GM19043 (cell line): Measurements from ENCODE around the gene ITCH.

ENCODE experiments used
- ATAC-seq: cut with Tn5 transposase; IDR thresholded peaks from one replicate; pipeline ENCODE4 v1.9.1; 2021; ENCODE audit warnings: low read depth; ENCODE audit not compliant: unreplicated experiment

Gene ITCH

DNA sequence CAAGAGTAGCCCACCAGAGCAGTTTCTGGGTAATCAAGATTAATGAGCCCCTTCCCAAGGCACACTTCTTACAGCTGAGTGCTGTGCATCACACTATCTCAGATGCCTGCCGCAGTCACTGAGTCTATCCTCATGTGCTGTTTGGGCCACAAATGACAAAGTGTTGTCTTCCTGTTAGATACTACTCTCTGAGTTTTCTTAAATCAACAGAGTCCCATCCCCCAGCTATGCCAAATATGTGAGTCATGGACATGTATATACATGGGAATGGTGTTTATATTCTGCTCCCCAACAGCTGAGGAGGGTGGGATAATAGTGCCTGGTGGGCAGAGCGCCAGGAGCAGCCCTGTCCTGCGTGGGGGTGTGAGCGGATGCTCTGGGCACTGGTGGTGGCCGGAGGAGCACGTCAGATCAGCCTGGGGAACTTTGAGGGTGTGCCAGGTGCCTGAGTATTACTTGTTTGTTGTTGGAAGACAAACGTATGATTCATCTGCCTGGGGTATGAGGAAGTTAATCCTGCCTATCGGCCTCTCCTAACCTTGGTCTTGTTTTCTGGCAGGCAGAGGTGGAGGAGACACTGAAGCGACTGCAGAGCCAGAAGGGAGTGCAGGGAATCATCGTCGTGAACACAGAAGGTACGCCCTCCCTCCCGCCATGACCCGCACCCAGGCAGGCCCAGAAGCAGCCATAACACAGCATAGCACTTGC, 162.8 kb downstream of the ITCH start:
- no peak for ATAC-seq

DNA sequence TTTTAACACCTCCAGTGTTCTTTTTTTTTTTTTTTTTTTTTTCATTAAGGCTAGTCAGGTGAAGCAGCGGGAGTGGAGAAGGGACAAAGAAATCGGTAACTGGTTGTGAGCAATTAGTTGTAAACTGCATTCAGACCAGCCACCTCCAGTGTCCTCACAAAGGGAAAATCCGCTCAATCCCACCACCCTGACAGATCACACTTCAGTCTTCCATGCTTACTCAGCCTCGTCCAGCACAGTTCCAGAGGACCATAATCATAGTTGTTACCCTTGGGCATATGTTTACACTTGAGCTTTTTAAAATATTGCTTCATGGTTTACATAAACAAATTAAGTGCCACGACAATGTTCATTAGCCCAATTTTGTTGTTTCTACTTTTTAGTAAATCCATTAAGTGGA, 163.4 kb downstream of the ITCH start:
- no peak for ATAC-seq

DNA sequence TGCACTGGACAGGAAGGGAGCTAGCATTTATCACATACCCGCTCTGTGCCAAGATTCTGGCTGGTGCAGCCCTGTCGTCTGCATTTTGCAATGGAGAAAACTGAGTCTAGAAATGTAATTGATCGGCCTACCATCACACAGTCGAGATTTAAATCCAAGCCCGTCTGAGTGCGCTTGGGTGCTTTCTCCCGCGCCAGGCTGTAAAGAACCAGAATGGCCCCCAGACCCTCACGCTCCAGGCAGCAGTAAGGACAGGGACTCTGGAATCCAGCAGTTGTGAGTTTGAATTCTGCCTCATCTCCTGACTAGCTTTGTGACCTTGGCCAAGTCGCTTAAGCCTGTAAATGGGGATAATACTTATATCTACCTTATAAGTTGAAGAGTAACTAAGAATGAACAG, 163.9 kb downstream of the ITCH start:
- no peak for ATAC-seq

DNA sequence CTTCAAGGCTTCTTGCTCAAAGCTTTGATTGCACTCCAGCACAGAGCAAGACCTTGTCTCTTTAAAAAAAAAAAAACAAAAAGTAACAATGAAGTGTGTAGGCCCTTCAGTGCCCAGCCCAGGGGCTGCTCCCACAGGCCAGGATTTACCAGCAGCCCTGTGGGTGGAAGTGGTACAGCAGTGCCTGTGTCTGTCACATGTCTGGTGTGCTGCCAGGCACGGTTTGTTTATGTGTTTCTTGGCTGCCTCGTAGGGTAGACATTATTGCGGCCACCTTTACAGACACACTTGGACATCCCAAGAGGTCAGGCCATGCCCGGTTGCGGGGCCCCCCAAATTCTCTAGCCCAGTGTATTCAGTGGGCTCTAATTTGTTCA, 165.8 kb downstream of the ITCH start:
- no peak for ATAC-seq

DNA sequence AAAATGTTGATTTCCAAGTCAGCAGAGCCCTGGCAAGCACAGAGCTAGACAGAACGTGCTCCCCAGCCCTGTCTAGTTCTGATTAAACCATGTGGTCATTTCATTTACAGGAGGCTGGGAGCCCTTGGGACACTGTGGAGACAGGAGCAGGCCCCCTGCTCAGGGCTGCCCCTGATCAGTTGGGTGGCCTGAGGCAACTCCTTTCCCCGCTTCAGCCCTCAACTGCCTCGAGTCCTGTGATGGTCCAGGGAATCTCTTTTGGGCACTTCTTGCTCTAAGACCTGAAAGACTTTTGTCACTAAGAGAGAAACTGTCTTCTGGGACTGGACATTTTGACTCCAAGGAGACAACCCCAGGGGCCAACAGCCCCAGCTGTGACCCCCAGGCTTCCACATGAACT, 166.7 kb downstream of the ITCH start:
- ATAC-seq, result no peak

DNA sequence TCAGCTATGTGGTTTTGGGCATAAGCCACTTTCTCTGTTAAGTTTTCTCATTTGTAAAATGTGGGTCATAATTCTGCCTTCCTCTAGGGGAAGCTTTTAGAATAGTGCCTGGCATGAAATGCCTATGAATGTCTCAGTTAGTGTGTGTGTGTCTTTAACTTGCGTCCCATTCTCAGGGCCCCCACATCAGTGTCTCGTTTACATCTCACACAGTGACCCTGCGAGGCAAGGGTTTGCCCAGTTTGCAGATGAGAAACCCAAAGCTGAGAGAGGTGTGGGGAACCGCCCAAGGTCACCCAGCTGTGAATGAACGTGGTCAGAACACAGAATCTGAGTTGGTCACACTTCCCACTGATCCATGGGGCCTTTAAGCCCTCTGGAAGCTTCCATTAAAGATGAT, 167.3 kb downstream of the ITCH start:
- no peak for ATAC-seq

DNA sequence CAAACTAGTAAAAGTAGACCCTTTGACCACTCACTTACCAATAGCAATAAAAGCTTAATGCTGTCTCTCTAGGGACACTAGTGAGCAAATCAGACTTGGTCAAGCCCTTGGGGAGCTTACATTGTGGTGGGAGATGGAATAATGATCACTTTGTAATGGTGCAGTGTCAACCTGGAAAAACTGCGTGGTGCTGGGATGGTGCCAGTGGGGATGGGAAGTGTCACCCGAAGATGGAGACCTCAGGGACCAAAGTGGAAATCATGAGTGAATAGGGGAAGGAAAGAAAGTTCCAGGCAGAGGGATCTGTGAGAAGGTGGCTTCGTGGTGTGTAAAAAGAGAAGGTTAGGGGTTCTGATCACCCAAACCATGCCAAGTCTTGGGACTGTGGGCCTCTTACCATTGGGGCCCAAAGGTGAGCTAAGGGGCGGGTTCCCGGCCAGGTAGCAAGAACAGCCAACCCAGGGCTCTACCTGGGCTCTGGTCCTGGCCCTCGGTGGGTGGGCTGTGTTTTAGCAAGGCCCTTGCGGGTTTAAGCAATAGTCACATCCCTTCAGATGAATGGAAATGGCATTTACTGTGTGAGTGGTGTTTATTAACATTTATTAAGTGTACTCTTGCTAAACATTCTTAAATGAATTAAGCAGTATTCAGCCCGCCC, 168.7 kb downstream of the ITCH start:
- no peak for ATAC-seq

DNA sequence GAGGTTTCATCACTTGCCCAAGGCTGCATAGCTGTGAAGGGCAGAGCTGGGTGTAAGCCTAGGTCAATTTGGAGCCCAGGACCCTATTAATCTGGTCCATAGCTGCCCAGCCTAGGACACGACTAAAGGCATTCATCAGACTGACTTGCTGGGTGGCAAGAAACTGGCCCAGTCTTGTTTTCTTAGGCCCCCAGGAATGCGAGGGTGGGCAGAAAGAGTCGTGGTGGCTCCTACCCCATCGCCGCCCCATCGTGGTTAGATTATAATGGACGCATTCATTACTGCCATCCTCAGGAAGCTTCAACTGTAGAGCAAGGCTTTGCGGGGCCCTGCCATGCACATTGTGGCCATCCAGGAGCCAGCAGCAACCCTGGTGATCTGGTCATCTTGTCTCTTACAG, 169.2 kb downstream of the ITCH start:
- no peak for ATAC-seq

DNA sequence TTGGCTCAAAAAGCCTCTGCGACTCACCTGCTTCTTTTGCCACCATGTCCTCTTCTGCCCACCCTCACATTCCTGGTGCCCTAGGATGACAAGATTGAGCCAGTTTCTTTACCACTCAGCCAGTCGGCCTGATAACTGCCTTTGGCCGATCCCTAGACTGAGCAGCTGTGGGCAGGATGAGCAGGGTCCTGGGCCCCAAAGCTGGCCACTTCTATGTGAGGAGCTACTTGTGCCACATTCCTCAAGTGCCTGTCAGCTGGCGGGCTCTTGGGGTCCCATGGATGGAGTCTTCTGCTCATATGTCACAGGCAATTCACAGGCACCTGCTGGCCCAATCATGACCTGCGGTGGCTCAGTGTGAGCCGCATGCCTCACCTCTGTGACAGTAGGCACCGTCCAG, 169.7 kb downstream of the ITCH start:
- no peak for ATAC-seq

DNA sequence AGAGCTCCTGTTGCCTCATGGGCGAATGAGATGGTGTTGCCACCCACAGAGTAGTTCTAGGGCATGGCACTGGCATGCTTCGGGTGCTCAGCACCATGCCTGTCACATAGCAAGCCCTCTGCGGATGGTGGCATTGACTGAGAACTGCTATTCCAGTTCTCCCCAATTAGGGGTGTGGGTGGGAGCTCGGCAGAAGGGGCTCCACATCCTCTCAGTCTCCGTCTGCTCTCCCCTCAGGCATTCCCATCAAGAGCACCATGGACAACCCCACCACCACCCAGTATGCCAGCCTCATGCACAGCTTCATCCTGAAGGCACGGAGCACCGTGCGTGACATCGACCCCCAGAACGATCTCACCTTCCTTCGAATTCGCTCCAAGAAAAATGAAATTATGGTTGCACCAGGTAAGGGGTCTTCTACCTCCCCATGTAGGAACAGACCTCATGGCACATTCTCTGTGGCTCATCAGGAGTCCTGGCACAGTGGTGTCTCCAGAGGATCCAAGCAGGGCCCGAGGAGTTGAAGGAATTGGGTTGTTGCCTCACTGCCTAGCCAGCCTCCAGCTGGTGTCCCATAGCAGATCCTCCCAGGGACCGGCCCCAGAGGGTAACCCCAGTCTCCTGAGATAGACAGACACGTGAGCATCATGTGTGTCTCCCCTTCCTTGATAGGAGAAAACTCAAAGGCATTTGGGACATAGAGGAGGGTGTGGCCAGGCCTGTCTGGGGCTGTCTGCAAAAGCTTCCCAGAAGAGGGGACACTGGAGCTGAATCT, 171.5 kb downstream of the ITCH start:
- ATAC-seq, result no peak

DNA sequence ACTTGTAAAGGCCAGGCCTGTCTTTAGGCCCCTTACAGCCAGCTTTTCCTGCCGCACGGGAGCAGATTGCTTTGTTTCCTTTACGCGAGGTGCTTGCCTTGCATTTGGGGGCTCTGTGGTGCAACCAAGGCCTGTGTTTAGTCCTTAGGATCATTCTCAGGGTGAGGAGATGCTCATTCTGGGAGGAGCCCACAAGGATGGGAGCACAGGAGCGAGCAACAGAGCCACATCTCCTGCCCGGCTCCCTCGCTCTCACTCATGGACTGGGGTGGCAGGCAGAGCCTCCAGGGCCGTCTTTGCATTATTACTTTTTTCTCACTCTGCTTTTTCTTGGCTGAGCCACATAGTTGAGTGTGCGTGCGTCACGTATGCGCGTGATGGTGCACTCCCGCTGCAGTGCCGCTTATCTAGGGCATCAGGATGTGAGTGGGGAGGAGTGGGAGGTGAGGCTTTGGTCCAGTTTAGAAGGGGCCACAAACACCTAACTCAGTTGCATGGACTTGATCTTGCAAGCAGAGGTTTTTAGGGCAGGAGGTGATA, 172.3 kb downstream of the ITCH start:
- ATAC-seq, result no peak

DNA sequence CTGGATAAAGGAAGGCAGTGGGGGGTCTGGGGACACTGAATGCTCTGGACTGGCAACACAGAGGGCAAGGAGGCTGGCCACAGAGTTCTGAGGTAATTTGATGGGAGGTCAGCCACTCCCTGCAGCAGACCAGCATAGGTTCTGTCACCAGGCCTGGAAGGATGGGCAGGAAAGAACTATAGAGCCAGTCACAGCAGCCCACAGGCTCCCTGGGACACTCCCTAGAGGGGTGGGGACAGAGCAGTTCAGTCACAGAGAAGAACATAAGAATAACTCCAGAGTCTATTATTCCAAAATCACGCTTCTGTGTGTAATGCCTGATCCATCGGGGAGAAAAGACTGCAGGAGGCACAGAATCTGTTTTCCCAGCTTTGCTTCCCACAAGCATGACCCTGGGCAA, 172.8 kb downstream of the ITCH start:
- ATAC-seq, result no peak

DNA sequence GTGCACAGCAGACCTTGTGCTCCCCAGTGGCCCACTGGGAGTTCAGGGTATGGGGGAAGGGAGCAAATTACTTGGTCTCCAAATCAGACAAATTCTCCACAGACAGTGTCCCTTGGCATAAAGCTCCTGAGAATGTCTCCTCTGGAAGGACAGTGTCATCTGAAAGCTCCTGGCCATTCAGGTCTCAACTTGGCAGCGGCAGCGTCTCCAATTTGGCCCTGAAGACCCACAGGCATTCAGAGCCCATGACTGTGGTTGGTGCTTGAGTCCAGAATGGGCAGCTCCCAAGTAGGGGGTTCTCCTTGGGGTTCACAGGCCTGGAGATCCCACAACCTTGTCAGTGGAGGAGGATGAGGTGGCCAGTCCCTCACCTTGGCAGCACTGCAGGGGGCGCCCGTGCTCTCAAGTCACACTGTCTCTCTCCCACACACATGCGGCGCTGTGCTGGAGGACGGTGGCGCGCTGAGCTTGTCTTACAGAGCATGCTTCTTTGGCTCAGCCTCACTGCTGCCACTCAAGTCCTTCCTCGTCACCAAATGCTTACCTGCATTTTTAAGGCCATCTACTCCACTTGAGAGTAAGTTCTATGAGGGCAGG, 173.8 kb downstream of the ITCH start:
- ATAC-seq, result no peak

DNA sequence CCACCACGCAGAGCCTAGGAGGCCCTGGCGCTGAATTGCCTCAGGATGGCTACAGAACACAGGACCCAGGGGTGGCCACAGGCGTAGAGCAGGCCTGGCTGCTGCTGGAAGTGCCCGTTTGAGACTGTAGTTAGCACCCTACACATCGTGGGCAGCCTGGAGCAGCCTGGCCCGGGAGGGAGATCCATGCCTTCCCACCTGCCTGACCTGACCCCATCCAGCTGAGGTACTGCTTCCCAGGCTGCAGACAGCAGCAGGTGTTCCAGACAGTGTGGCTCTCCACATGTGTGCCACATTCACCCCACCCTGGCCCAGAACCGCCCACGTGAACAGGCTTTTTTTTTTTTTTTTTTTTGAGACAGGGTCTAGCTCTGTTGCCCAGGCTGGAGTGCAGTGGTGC, 174.6 kb downstream of the ITCH start:
- no peak for ATAC-seq

DNA sequence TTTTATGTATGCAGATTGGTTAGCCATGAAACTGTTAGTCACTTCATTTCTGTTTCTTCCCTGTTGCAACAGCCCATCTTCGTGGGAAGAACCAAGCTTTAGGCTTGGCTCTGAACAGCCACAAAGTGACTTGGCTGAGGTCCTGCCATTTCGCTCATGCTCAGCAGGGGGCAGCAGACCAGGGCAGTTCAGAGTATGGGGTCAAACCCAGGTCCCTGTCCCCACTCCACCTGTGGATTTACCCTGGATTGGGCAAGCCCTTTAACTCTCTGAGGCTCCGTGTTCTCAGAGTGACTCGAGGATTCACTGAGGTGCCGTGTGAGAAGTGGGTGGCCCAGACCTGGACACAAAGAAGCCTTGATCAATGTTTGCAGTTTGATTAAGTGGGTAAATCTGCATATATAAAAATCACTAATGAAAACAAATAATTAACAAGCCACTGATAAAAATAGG, 175.6 kb downstream of the ITCH start:
- ATAC-seq, result no peak

DNA sequence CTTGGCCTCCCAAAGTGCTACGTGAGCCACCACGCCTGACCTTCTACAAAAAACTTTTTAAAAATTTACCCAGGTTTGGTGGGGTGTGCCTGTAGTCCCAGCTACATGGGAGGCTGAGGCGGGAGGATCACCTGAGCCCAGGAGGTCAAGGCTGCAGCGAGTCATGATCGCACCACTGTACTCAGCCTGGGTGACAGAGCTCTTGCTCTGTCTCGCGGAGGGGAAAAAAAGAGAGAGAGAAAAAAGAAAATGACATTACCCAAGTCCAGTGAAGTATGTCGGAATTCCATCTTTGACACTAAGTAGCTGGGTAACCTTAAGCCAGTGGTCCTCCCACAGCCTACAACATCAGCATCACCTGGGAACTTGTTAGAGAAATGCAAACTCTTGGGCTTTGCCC, 176.7 kb downstream of the ITCH start:
- no peak for ATAC-seq

DNA sequence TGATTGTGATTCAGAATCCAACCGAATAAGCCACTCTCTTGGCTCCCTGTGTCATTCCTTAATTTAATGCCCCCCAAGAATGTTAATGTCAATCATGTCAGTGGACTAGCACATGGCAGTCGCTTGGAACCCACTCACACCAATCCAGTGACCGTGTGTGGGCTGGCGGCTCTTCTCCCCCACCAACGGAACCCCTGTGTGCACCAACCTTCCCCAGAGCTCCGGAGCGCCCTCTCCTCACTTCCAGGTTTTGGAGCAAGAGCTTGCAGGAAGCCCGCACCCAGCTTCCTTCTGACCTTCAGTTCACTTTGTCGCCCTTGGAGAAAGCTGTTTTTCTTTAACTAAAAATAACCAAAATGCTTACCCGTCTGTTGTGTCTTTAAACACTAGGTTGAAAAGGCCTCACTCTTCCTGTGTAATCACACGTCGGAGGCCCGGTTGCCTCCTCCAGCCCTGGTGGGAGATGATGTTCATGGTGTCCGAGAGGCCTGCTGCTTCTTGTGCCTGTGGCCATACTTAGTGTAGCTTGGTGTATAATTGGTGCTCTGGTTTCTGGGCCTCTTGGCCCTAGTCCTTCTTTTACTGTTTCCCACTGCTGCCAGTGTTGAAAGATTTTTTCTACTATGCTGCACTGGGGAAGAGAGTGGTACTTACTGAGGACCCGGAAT, 177.7 kb downstream of the ITCH start:
- ATAC-seq, result no peak

DNA sequence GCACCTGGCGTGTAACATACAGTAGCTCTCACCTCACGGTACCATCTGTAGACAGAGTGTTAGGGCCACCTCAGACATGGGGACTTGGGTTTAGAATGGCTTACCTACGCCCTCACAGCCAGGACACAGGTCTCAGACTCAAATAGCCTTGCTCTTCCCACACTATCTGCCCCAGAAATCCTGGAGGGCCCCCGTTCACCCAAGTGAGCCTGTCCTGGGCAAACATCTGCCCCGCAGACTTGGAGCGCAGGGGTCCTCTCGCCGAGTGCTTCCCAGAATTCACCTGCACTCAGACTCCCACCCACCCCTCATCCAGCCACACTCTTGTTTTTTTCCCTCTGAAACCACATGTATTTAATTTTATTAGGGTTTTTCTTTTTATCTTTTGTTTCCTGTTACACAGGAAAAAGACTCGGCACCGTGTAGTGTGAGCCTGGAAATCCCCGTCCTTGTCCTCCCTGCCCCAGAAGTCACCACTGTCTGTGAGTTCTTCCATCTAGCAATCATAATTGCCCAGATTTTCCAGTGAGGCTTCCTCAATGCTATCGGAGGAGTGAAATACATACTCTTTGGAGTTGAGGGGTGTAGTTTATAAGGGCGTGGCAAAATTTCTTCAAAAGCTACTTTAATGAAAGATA, 178.3 kb downstream of the ITCH start:
- no peak for ATAC-seq

DNA sequence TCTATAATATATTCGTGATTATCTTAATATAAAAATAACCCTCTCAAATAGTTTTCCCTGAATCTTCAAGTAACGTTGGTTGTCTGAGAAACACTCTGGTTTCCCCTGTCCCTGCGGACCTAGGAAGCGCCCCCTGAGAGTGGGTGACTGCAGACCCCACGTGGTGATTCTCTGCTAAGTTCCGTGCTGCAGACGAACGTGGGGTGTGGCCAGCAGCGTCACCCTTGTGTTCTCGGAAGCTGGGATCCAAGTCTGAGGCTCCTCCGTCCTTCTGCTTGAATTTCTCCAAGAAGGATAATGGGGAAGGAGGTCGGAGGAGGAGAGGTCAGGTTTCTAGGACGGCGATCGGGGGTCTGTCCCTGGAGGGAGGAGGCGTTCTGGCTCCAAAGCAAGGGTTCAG, 178.8 kb downstream of the ITCH start:
- ATAC-seq, result no peak

DNA sequence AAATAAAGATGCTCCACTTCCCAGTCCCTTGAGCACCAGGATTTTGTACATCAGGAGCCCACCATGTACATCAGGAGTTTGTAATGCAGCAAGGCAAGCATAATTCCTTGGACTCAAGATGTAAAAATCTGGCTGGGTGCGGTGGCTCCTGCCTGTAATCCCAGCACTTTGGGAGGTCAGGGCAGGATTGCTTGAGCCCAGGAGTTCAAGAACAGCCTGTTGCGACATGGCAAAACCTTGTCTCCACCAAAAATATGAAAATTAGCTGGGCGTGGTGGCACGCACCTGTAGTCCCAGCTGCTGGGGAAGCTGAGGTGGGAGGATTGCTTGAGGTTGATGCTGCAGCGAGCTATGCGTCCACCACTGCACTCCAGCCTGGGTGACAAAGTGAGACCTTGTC, 179.4 kb downstream of the ITCH start:
- no peak for ATAC-seq
